Kidney epithelial cell (primary cell): ENCODE measurements around the gene AURKB. TPM values are rescaled to one million over a fixed set of nuclear protein-coding genes. Genes with fewer than 3 reads are reported as not detected.

ENCODE experiments used
- DNase-seq: peaks from one replicate; pipeline ENCODE4 v3.0.0-alpha.2; 2010; ENCODE audit warnings: low read depth
- H3K27me3 ChIP-seq: 2 replicates; pipeline ENCODE4 v1.6.0; 2011; ENCODE audit warnings: low read length; ENCODE audit not compliant: control insufficient read depth, insufficient read depth
- H3K36me3 ChIP-seq: 2 replicates; pipeline ENCODE4 v1.5.1; 2011; ENCODE audit warnings: low read length; ENCODE audit not compliant: control insufficient read depth, insufficient read depth
- H3K4me3 ChIP-seq: 2 replicates; pipeline ENCODE4 v1.5.1; 2011; ENCODE audit warnings: low read depth, mild to moderate bottlenecking, control low read depth, low read length
- CTCF ChIP-seq: IDR thresholded peaks from 2 replicates; pipeline ENCODE4 v1.5.1; 2011; ENCODE audit warnings: mild to moderate bottlenecking, moderate library complexity, low read length, control low read depth, inconsistent platforms; ENCODE audit not compliant: insufficient read depth, poor library complexity, severe bottlenecking
- total RNA-seq: library from RNA; depleted of rRNA; stranded (reverse); fragments of >200 nt; gene quantifications from 2 replicates; pipeline ENCODE4 v1.2.3, GENCODE V29; 2015

Gene AURKB
- total RNA-seq, 1 donor from 2014 or later = 21.6 TPM

- Histone ChIP-seq H3K4me3 (no peak overlapping the region), H3K36me3 (no peaks in the 10 kb centered on the region), H3K27me3 (no peaks in the 10 kb centered on the region)
- no peak for DNase-seq
- TF ChIP-seq CTCF = no peak
Observed at GRCh38 chr17:8167526-8167925, 42.8 kb downstream of the AURKB start.

- no peak for DNase-seq
- no peaks in the 10 kb centered on the region for H3K36me3 ChIP-seq
- TF ChIP-seq CTCF = no peak
- no peaks in the 10 kb centered on the region for H3K27me3 ChIP-seq
- H3K4me3 ChIP-seq = no peak overlapping the region
Observed at GRCh38 chr17:8166731-8167130, 43.6 kb downstream of the AURKB start.

- H3K36me3 ChIP-seq = peaks cover 1% of the 10 kb centered on the region
- TF ChIP-seq CTCF = no peak
- DNase-seq = no peak
Observed at GRCh38 chr17:8164815-8165131, 45.6 kb downstream of the AURKB start.

GRCh38 chr17:8163978-8164814, 46.2 kb downstream of the AURKB start:
- H3K36me3 ChIP-seq = peaks cover 1% of the 10 kb centered on the region
- no peaks in the 10 kb centered on the region for H3K27me3 ChIP-seq
- DNase-seq = no peak
- no peak for TF ChIP-seq CTCF
- H3K4me3 ChIP-seq = no peak overlapping the region

More at GRCh38 chr17:8164815-8165131, 45.6 kb downstream of the AURKB start:
- Histone ChIP-seq H3K4me3 (no peak overlapping the region), H3K27me3 (no peaks in the 10 kb centered on the region)

GRCh38 chr17:8162997-8163977, 47.1 kb downstream of the AURKB start:
- no peak for TF ChIP-seq CTCF
- Histone ChIP-seq H3K36me3 (peaks cover 3% of the 10 kb centered on the region), H3K27me3 (no peaks in the 10 kb centered on the region), H3K4me3 (peak overlapping the region; percentile 98)
- DNase-seq = no peak
